GM12874 (cell line): ENCODE data around the gene SKIC2.
"Not testable (repeated sequence)": the region's sequence is repeated elsewhere in the genome, so short reads cannot be mapped to it uniquely, and the experiment has no call there.

Source experiments
- TF ChIP-seq, protein P1 (sequence below): IDR thresholded peaks from 2 replicates; pipeline ENCODE4 v1.5.1; 2011; ENCODE audit warnings: low read depth, mild to moderate bottlenecking, control low read depth, low read length, moderate library complexity; ENCODE audit not compliant: insufficient read depth

The SKIC2 gene

GRCh38 chr6:31981744-31982143 lies 22.8 kb downstream of the SKIC2 start, which contains the start of gene C4A:
C4A (plus strand) TSS chr6:31982057; CDS start chr6:31982108, 51 bp downstream.
- TF ChIP-seq, protein P1, sequence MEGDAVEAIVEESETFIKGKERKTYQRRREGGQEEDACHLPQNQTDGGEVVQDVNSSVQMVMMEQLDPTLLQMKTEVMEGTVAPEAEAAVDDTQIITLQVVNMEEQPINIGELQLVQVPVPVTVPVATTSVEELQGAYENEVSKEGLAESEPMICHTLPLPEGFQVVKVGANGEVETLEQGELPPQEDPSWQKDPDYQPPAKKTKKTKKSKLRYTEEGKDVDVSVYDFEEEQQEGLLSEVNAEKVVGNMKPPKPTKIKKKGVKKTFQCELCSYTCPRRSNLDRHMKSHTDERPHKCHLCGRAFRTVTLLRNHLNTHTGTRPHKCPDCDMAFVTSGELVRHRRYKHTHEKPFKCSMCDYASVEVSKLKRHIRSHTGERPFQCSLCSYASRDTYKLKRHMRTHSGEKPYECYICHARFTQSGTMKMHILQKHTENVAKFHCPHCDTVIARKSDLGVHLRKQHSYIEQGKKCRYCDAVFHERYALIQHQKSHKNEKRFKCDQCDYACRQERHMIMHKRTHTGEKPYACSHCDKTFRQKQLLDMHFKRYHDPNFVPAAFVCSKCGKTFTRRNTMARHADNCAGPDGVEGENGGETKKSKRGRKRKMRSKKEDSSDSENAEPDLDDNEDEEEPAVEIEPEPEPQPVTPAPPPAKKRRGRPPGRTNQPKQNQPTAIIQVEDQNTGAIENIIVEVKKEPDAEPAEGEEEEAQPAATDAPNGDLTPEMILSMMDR = not testable (repeated sequence)

DNA sequence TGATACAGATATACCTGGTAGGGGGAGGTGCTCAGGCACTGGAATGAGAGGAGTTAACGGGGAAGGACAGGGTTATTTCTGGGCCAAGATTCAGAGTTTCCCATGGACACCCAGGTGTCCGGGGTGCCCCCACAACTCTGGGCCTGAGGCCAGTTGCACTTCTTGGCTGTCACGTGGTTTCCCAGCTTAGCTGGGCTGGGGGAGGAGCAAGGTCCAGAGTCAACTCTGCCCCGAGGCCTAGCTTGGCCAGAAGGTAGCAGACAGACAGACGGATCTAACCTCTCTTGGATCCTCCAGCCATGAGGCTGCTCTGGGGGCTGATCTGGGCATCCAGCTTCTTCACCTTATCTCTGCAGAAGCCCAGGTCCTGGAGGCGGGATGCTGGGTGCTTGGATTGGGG lies 55.6 kb downstream of the SKIC2 start, which contains the start of gene C4B:
TSS of gene C4B (plus strand) at position 249 of the 400 bp plus-strand sequence. CDS start at position 300, 51 bp downstream.
- TF ChIP-seq, protein P1 = not testable (repeated sequence)
